Measurements from ENCODE around the gene RGS11. TPM values are rescaled to one million over a fixed set of nuclear protein-coding genes. Genes with fewer than 3 reads are reported as not detected.

The RGS11 gene
- total RNA-seq, 1 experiment from 2014 or later, result 2.9 TPM

DNA sequence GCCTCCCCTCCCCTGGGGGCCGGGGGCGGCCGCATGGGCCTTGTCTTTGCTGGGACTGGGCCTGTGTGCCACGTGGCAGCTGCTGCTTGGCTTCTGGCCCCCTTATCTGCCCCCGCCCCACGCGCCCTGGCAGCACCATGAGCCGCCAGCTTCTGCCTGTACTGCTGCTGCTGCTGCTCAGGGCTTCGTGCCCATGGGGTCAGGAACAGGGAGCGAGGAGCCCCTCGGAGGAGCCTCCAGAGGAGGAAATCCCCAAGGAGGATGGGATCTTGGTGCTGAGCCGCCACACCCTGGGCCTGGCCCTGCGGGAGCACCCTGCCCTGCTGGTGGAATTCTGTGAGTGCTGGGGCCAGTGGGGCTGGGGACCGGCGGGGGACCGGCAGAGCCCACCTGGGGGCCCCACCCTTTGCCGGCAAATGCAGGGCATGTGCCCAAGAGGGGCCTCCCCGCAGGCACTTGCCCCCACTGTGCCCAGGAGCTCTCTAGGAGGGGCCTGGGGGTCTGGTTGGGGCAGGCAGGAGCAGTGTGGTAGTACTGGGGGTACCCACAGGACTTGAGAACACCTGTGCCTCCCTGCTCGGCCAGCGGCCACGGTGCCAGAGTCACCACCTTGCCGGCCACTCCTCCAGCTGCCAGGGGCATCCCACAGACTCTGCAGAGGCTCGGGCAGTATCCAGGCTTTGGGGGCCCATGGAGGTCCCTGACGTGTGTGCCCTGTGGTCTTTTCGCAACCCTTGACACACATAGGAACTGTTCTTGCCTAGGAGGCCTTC, 7.5 kb upstream of the RGS11 start, which contains the start of gene PDIA2:
Gene PDIA2 (plus strand): TSS at position 132 of the 773 bp plus-strand sequence. CDS start 6 bp downstream, at position 138.
- Mint-ChIP-seq H3K4me3 (peak within 1 kb of the TSS in 1 of 2 experiments; percentile 7; a peak in 2 of 5 replicates), H3K36me3 (ENCODE audit: insufficient read depth in 1 of 3, low read depth in 3 of 3) (peaks cover 16 to 21% (median 20%) of the 10 kb centered on the region in 3 experiments), H3K27ac (no peak within 1 kb of the TSS), H3K4me1 (no peaks in the 10 kb centered on the region), H3K27me3 (ENCODE audit: low read depth) (peaks cover 35% of the 10 kb centered on the region), H3K9me3 (peaks cover 8 to 12% of the 10 kb centered on the region in 2 experiments)
- no CpG with 5 or more reads among the region's 25 CpGs for WGBS (ENCODE audit: extremely low coverage, insufficient read length, low lambda C conversion rate)
- TF ChIP-seq, protein P1, sequence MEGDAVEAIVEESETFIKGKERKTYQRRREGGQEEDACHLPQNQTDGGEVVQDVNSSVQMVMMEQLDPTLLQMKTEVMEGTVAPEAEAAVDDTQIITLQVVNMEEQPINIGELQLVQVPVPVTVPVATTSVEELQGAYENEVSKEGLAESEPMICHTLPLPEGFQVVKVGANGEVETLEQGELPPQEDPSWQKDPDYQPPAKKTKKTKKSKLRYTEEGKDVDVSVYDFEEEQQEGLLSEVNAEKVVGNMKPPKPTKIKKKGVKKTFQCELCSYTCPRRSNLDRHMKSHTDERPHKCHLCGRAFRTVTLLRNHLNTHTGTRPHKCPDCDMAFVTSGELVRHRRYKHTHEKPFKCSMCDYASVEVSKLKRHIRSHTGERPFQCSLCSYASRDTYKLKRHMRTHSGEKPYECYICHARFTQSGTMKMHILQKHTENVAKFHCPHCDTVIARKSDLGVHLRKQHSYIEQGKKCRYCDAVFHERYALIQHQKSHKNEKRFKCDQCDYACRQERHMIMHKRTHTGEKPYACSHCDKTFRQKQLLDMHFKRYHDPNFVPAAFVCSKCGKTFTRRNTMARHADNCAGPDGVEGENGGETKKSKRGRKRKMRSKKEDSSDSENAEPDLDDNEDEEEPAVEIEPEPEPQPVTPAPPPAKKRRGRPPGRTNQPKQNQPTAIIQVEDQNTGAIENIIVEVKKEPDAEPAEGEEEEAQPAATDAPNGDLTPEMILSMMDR (conservative IDR thresholded peaks at IDR 0.05), result no peak
- Histone ChIP-seq H3K79me2 (ENCODE audit: insufficient read depth, low read length) (no peaks in the 10 kb centered on the region), H2BK12ac (ENCODE audit: insufficient read length, low read depth, low read length) (no peak within 1 kb of the TSS), H2BK120ac (ENCODE audit: low read depth, low read length, poor library complexity, severe bottlenecking) (no peak within 1 kb of the TSS), H3K9ac (ENCODE audit: extremely low read depth, insufficient read length, low read length) (no peak within 1 kb of the TSS), H3K14ac (ENCODE audit: insufficient read depth, low read length) (no peak within 1 kb of the TSS), H3K23me2 (ENCODE audit: insufficient read length, low read depth, low read length, poor library complexity, severe bottlenecking) (peaks cover 3% of the 10 kb centered on the region), H4K5ac (ENCODE audit: insufficient read length, low read depth, low read length) (no peak within 1 kb of the TSS), H3T11ph (ENCODE audit: low read length) (no peak within 1 kb of the TSS), H3K27ac (ENCODE audit: insufficient read length, low read depth, low read length) (no peak within 1 kb of the TSS), H4K20me1 (ENCODE audit: control insufficient read depth, insufficient read depth, insufficient read length) (no peaks in the 10 kb centered on the region), H3K4me2 (ENCODE audit: insufficient read depth, insufficient read length, low read length) (no peak within 1 kb of the TSS), H3K56ac (ENCODE audit: insufficient read length, low read depth, low read length) (no peak within 1 kb of the TSS), H4K91ac (ENCODE audit: insufficient read length, low read depth, low read length) (no peak within 1 kb of the TSS), H2AK5ac (ENCODE audit: insufficient read length, low read length) (no peak within 1 kb of the TSS), H2BK20ac (ENCODE audit: low read depth, low read length, poor library complexity, severe bottlenecking) (no peak within 1 kb of the TSS), H2BK15ac (ENCODE audit: low read depth, low read length) (no peak within 1 kb of the TSS), H2BK5ac (ENCODE audit: insufficient read length, low read length) (no peak within 1 kb of the TSS), H3K27me3 (ENCODE audit: insufficient read depth, low read length) (no peaks in the 10 kb centered on the region; the same call in 1 of the 2 replicates), H3K9me3 (ENCODE audit: control insufficient read depth, low read depth, low read length) (no peaks in the 10 kb centered on the region), H3K4ac (ENCODE audit: low read depth, low read length) (no peak within 1 kb of the TSS), H3K18ac (ENCODE audit: insufficient read length, low read depth, low read length) (no peak within 1 kb of the TSS), H4K8ac (replicated peaks; ENCODE audit: insufficient read length, low read depth, low read length) (no peak within 1 kb of the TSS), H3K23ac (ENCODE audit: insufficient read length, low read depth, low read length) (no peak within 1 kb of the TSS), H2AFZ (ENCODE audit: low read length) (no peak within 1 kb of the TSS), H3K4me1 (ENCODE audit: insufficient read depth, low read length) (no peaks in the 10 kb centered on the region), H3K79me1 (ENCODE audit: insufficient read depth, low read depth, low read length, poor library complexity, severe bottlenecking) (no peaks in the 10 kb centered on the region)
- no peak for DNase-seq
